Stomach smooth muscle (tissue), 2 donors: Measurements from ENCODE around the gene ARID3B.

Experiments used
- H3K27ac ChIP-seq: one replicate; pipeline ENCODE4 v1.7.0; 2013; ENCODE audit warnings: mild to moderate bottlenecking, low read length, inconsistent platforms
- H3K27me3 ChIP-seq, 2 donors: one replicate each; pipeline ENCODE4 v1.7.0; 2013; ENCODE audit warnings: low read length in 2 of 2; ENCODE audit not compliant: insufficient read depth in 2 of 2, control insufficient read depth in 1 of 2
- H3K36me3 ChIP-seq, 2 donors: one replicate each; pipeline ENCODE4 v1.7.0; 2013; ENCODE audit warnings: low read length in 2 of 2; ENCODE audit not compliant: control insufficient read depth in 2 of 2, insufficient read depth in 2 of 2
- H3K4me1 ChIP-seq: one replicate; pipeline ENCODE4 v1.7.0; 2013; ENCODE audit warnings: low read length; ENCODE audit not compliant: control insufficient read depth, insufficient read depth
- H3K4me3 ChIP-seq, 2 donors: one replicate each; pipeline ENCODE4 v1.7.0; 2013; ENCODE audit warnings: low read length in 2 of 2
- H3K9ac ChIP-seq, 2 donors: one replicate each; pipeline ENCODE4 v1.7.0; 2013; ENCODE audit warnings: low read length in 2 of 2, mild to moderate bottlenecking in 1 of 2
- H3K9me3 ChIP-seq, 2 donors: one replicate each; pipeline ENCODE4 v1.7.0; 2013; ENCODE audit warnings: low read length in 2 of 2; ENCODE audit not compliant: control insufficient read depth in 2 of 2
- donor health status: healthy.
- donor health status: Pancreatic carcinoma.

ARID3B gene, protein sequence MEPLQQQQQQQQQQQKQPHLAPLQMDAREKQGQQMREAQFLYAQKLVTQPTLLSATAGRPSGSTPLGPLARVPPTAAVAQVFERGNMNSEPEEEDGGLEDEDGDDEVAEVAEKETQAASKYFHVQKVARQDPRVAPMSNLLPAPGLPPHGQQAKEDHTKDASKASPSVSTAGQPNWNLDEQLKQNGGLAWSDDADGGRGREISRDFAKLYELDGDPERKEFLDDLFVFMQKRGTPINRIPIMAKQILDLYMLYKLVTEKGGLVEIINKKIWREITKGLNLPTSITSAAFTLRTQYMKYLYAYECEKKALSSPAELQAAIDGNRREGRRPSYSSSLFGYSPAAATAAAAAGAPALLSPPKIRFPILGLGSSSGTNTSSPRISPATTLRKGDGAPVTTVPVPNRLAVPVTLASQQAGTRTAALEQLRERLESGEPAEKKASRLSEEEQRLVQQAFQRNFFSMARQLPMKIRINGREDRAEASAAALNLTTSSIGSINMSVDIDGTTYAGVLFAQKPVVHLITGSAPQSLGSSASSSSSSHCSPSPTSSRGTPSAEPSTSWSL

GRCh38 chr15:74540761-74541493, at the start of gene ARID3B:
TSS of gene ARID3B (plus strand) at chr15:74541220. CDS start at chr15:74543937, 2,717 bp downstream.
- H3K27me3 ChIP-seq = no peaks in the 10 kb centered on the region

GRCh38 chr15:74496648-74497047, 44.4 kb upstream of the ARID3B start:
- Histone ChIP-seq H3K9me3 (no peaks in the 10 kb centered on the region), H3K4me1 (no peaks in the 10 kb centered on the region), H3K9ac (no peak overlapping the region), H3K27ac (no peak overlapping the region), H3K36me3 (no peaks in the 10 kb centered on the region), H3K27me3 (no peaks in the 10 kb centered on the region), H3K4me3 (no peak overlapping the region)

More at GRCh38 chr15:74540761-74541493, at the start of gene ARID3B:
- Histone ChIP-seq H3K9me3 (no peaks in the 10 kb centered on the region), H3K4me1 (peaks cover 21% of the 10 kb centered on the region), H3K9ac (peak within 1 kb of the TSS; percentile 89 to 94), H3K27ac (peak within 1 kb of the TSS; percentile 37), H3K4me3 (peak within 1 kb of the TSS; percentile 93 to 99), H3K36me3 (no peaks in the 10 kb centered on the region)

GRCh38 chr15:74497584-74497983, 43.4 kb upstream of the ARID3B start:
- no peaks in the 10 kb centered on the region for H3K9me3 ChIP-seq
- no peaks in the 10 kb centered on the region for H3K4me1 ChIP-seq
- H3K27me3 ChIP-seq = no peaks in the 10 kb centered on the region
- no peak overlapping the region for H3K9ac ChIP-seq
- H3K4me3 ChIP-seq = no peak overlapping the region
- no peaks in the 10 kb centered on the region for H3K36me3 ChIP-seq
- no peak overlapping the region for H3K27ac ChIP-seq

- Histone ChIP-seq H3K27ac (no peak overlapping the region), H3K36me3 (no peaks in the 10 kb centered on the region), H3K4me3 (no peak overlapping the region), H3K4me1 (no peaks in the 10 kb centered on the region), H3K27me3 (no peaks in the 10 kb centered on the region), H3K9me3 (no peaks in the 10 kb centered on the region), H3K9ac (no peak overlapping the region)
These were observed 41.7 kb upstream of the ARID3B start for GRCh38 chr15:74499366-74499765.

DNA sequence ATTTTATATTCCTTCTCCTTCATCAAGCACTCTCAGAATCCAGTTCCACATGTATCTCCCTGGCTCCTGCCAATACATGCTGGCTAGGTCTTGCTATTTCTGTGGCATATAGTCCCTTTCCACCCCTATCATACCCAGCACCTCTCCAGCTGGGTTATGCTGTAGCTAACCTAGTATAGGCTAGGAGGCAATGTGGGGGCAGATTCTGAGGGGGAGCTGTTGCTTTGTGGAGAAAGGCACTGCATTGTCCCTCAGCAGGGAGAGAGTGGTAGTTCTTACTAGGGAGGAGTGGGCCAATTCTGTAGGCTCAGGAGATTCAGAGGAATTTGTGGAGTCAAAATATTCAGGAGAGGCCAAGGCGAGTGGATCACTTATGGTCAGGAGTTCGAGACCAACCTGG, 40.6 kb upstream of the ARID3B start:
- H3K9me3 ChIP-seq = no peaks in the 10 kb centered on the region

GRCh38 chr15:74502301-74502700, 38.7 kb upstream of the ARID3B start:
- no peak overlapping the region for H3K27ac ChIP-seq
- H3K9ac ChIP-seq = no peak overlapping the region
- no peaks in the 10 kb centered on the region for H3K36me3 ChIP-seq
- no peak overlapping the region for H3K4me3 ChIP-seq
- no peaks in the 10 kb centered on the region for H3K27me3 ChIP-seq
- no peaks in the 10 kb centered on the region for H3K9me3 ChIP-seq
- H3K4me1 ChIP-seq = no peaks in the 10 kb centered on the region

More for the DNA sequence above, 40.6 kb upstream of the ARID3B start:
- Histone ChIP-seq H3K4me3 (no peak overlapping the region), H3K36me3 (no peaks in the 10 kb centered on the region), H3K27me3 (no peaks in the 10 kb centered on the region), H3K27ac (no peak overlapping the region), H3K4me1 (no peaks in the 10 kb centered on the region), H3K9ac (no peak overlapping the region)

- Histone ChIP-seq H3K27ac (no peak overlapping the region), H3K9me3 (no peaks in the 10 kb centered on the region), H3K9ac (no peak overlapping the region), H3K36me3 (no peaks in the 10 kb centered on the region), H3K4me3 (no peak overlapping the region), H3K4me1 (no peaks in the 10 kb centered on the region), H3K27me3 (no peaks in the 10 kb centered on the region)
These were observed 36.6 kb upstream of the ARID3B start for GRCh38 chr15:74504418-74504817.

DNA sequence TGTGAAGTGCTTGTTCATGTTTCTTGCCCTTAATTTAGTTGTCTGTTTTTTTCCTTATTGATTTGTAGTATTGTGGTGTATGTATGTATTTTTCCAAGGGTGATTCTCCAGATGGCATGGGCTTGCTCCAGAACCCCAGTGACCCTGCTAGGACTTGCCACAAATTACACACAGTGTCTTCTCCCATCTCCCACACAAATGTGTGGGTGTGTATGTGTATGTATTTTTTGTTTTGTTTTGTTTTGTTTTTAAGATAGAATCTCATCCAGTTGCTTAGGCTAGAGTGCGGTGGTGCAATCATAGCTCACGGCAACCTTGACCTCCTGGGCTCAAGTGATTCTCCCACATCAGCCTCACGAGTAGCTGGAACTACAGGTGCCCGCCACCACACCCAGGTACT, 36.2 kb upstream of the ARID3B start:
- Histone ChIP-seq H3K36me3 (no peaks in the 10 kb centered on the region), H3K9ac (no peak overlapping the region), H3K9me3 (no peaks in the 10 kb centered on the region), H3K27ac (no peak overlapping the region), H3K27me3 (no peaks in the 10 kb centered on the region), H3K4me3 (no peak overlapping the region), H3K4me1 (no peaks in the 10 kb centered on the region)

GRCh38 chr15:74505837-74506514, 35.0 kb upstream of the ARID3B start:
- no peak overlapping the region for H3K27ac ChIP-seq
- no peaks in the 10 kb centered on the region for H3K9me3 ChIP-seq
- no peaks in the 10 kb centered on the region for H3K27me3 ChIP-seq
- no peak overlapping the region for H3K9ac ChIP-seq
- H3K4me1 ChIP-seq = no peaks in the 10 kb centered on the region
- no peaks in the 10 kb centered on the region for H3K36me3 ChIP-seq
- H3K4me3 ChIP-seq = no peak overlapping the region

- no peak overlapping the region for H3K9ac ChIP-seq
- H3K36me3 ChIP-seq = no peaks in the 10 kb centered on the region
- H3K4me3 ChIP-seq = no peak overlapping the region
These were observed 34.5 kb upstream of the ARID3B start for GRCh38 chr15:74506515-74506840.

More at GRCh38 chr15:74506515-74506840, 34.5 kb upstream of the ARID3B start:
- no peaks in the 10 kb centered on the region for H3K4me1 ChIP-seq
- H3K27me3 ChIP-seq = no peaks in the 10 kb centered on the region
- no peak overlapping the region for H3K27ac ChIP-seq
- H3K9me3 ChIP-seq = no peaks in the 10 kb centered on the region
